A549 (cell line): ENCODE results near the gene TMEM218. TPM values are rescaled to one million over a fixed set of nuclear protein-coding genes. Genes with fewer than 3 reads are reported as not detected.
A peak's percentile ranks its signal among the peaks of the same experiment; 100 is the strongest.

Source experiments
- ATAC-seq, 2 experiments: fragments of 200-7000 bp in 1 of 2; fragments of >200 bp in 1 of 2; cut with Nextera tagmentation in 1 of 2; cut with Tn5 transposase in 1 of 2; 3 replicates each; pipeline versions ENCODE4 v1.8.0 to v1.9.1; 2018 to 2020; ENCODE audit warnings: mild to moderate bottlenecking in 1 of 2, moderate library complexity in 1 of 2
- CTCF ChIA-PET: fragments of 300-600 bp; sonication (Branson Sonifier 250); formaldehyde crosslinking; extraction: SDS; loops from one replicate; lab custom pipeline; 2021; ENCODE audit warnings: antibody characterized with exemption, inconsistent platforms; lab: Yijun Ruan, JAX
- POLR2A ChIA-PET: fragments of 350-600 bp; formaldehyde crosslinking; extraction: SDS; loops from one replicate; lab custom pipeline; 2021; ENCODE audit warnings: antibody characterized with exemption, inconsistent platforms; lab: Yijun Ruan, JAX
- DNase-seq, 2 experiments: peaks; one replicate each; pipeline versions ENCODE4 v3.0.0 to v3.0.0-alpha.2; 2011 to 2016; ENCODE audit warnings: low read depth in 1 of 2, low spot score in 1 of 2
- FAIRE-seq: peaks from 2 replicates; lab custom pipeline; 2011; peaks lifted over from hg19 to GRCh38; lab: Jason Lieb, UNC
- H3K27ac ChIP-seq, 2 experiments: fragments of >200 bp; sonication (Bioruptor Twin); formaldehyde crosslinking; 3 replicates each; pipeline ENCODE4 v1.5.1; 2016 to 2017
- H3K4me1 ChIP-seq: fragments of >200 bp; sonication (Bioruptor Twin); formaldehyde crosslinking; 3 replicates; pipeline ENCODE4 v1.6.1; 2016
- H3K4me2 ChIP-seq: fragments of >200 bp; sonication (Bioruptor Twin); formaldehyde crosslinking; 3 replicates; pipeline ENCODE4 v1.6.1; 2016
- H3K4me3 ChIP-seq: fragments of >200 bp; sonication (Bioruptor Twin); formaldehyde crosslinking; 3 replicates; pipeline ENCODE4 v1.5.1; 2016
- H3K9me3 ChIP-seq: fragments of >200 bp; sonication (Bioruptor Twin); formaldehyde crosslinking; 3 replicates; pipeline ENCODE4 v1.6.1; 2016
- CHD2 ChIP-seq: fragments of 150-350 bp; IDR thresholded peaks from 2 replicates; pipeline ENCODE4 v1.6.1; 2014; ENCODE audit warnings: low read length; ENCODE audit not compliant: partially characterized antibody
- EHF ChIP-seq: fragments of 250-450 bp; sonication (Bioruptor Pico); IDR thresholded peaks from 2 replicates; pipeline ENCODE4 v1.5.0; 2020; ENCODE audit warnings: mild to moderate bottlenecking
- EP300 ChIP-seq, 2 experiments: fragments of >200 bp; sonication (Bioruptor Twin); formaldehyde crosslinking; IDR thresholded peaks; 2 replicates in 1 of 2; 3 replicates in 1 of 2; pipeline ENCODE4 v1.6.1; 2016 to 2017
- ESRRA ChIP-seq: fragments of 150-350 bp; IDR thresholded peaks from 2 replicates; pipeline ENCODE4 v1.6.1; 2014; ENCODE audit warnings: mild to moderate bottlenecking, low read length, borderline replicate concordance
- FOSL2 ChIP-seq, 2 experiments: fragments of 450-650 bp in 1 of 2; fragments of >200 bp in 1 of 2; sonication (Bioruptor Twin) in 1 of 2; formaldehyde crosslinking; IDR thresholded peaks; 2 replicates each; pipeline versions ENCODE4 v1.5.0 to v1.6.1; 2016 to 2020; ENCODE audit warnings: mild to moderate bottlenecking in 1 of 2, moderate library complexity in 1 of 2
- FOXS1 ChIP-seq: fragments of 250-450 bp; sonication (Bioruptor Pico); IDR thresholded peaks from 2 replicates; pipeline ENCODE4 v1.5.0; 2020; ENCODE audit warnings: mild to moderate bottlenecking, moderate library complexity
- HDAC2 ChIP-seq: fragments of 200-600 bp; sonication (generic); IDR thresholded peaks from 2 replicates; pipeline ENCODE4 v1.6.1; 2016
- HOXB13 ChIP-seq: fragments of 250-450 bp; sonication (Bioruptor Pico); IDR thresholded peaks from 2 replicates; pipeline ENCODE4 v1.5.0; 2020; ENCODE audit warnings: low read depth, mild to moderate bottlenecking, moderate library complexity
- HOXB5 ChIP-seq: fragments of 250-450 bp; sonication (Bioruptor Pico); IDR thresholded peaks from 2 replicates; pipeline ENCODE4 v1.5.0; 2020; ENCODE audit warnings: mild to moderate bottlenecking, moderate library complexity
- KDM5A ChIP-seq: fragments of 200-600 bp; sonication (generic); IDR thresholded peaks from 2 replicates; pipeline ENCODE4 v1.6.1; 2016; ENCODE audit warnings: antibody characterized with exemption, mild to moderate bottlenecking
- MAFK ChIP-seq: fragments of 450-650 bp; IDR thresholded peaks from 2 replicates; pipeline ENCODE4 v1.6.1; 2014; ENCODE audit not compliant: partially characterized antibody
- NFE2L2 ChIP-seq: fragments of 150-350 bp; conservative IDR thresholded peaks from 2 replicates; pipeline ENCODE4 v1.6.1; 2014; ENCODE audit warnings: low read length
- NPAS2 ChIP-seq: fragments of 250-450 bp; sonication (Bioruptor Pico); IDR thresholded peaks from 2 replicates; pipeline ENCODE4 v1.8.0; 2022; ENCODE audit warnings: mild to moderate bottlenecking, moderate library complexity, borderline replicate concordance
- PBX3 ChIP-seq: IDR thresholded peaks from 2 replicates; pipeline ENCODE4 v1.6.1; 2012
- POLR2A ChIP-seq: IDR thresholded peaks from 2 replicates; pipeline ENCODE4 v1.6.1; 2012; ENCODE audit warnings: mild to moderate bottlenecking, low read length
- POLR2AphosphoS2 ChIP-seq: conservative IDR thresholded peaks from 2 replicates; pipeline ENCODE4 v1.6.1; 2012; ENCODE audit warnings: low read length, improper control_type of control experiment, inconsistent platforms
- RAD21 ChIP-seq, 2 experiments: fragments of >200 bp in 1 of 2; sonication (Bioruptor Twin) in 1 of 2; formaldehyde crosslinking in 1 of 2; IDR thresholded peaks in 1 of 2; conservative IDR thresholded peaks in 1 of 2; 2 replicates in 1 of 2; 3 replicates in 1 of 2; pipeline ENCODE4 v1.6.1; 2012 to 2018; ENCODE audit warnings: inconsistent platforms in 1 of 2
- RFX5 ChIP-seq: fragments of 450-650 bp; IDR thresholded peaks from 2 replicates; pipeline ENCODE4 v1.7.1; 2014; ENCODE audit warnings: antibody characterized with exemption, mild to moderate bottlenecking, moderate library complexity
- TP53 ChIP-seq: fragments of 250-450 bp; sonication (Bioruptor Pico); IDR thresholded peaks from 2 replicates; pipeline ENCODE4 v1.5.0; 2021; ENCODE audit warnings: mild to moderate bottlenecking, moderate library complexity
- ZC3H11A ChIP-seq: fragments of 450-650 bp; IDR thresholded peaks from 2 replicates; pipeline ENCODE4 v1.6.1; 2014; ENCODE audit warnings: antibody characterized with exemption, mild to moderate bottlenecking
- ZFP36 ChIP-seq: fragments of 450-650 bp; IDR thresholded peaks from 2 replicates; pipeline ENCODE4 v1.6.1; 2014; ENCODE audit warnings: borderline replicate concordance; ENCODE audit not compliant: partially characterized antibody
- WGBS: methylation state at CpG from one replicate; pipeline ENCODE4 v1.1.6; 2017; ENCODE audit errors: missing lambda C conversion rate; 5-methylcytosine and 5-hydroxymethylcytosine counted together
- polyA plus RNA-seq, 4 experiments: library from polyadenylated mRNA; depleted of rRNA in 3 of 4; stranded (reverse); fragments of >200 nt; fragmentation: RNase III in 1 of 4; extraction: RNeasy Plus Mini Kit Qiagen cat#74134 plus additional on column Dnase treatment in 1 of 4; gene quantifications; 2 replicates in 3 of 4; 3 replicates in 1 of 4; pipeline ENCODE4 v1.2.3, GENCODE V29; 2011 to 2017
- TF ChIP-seq, protein P1 (sequence below): fragments of 450-650 bp; IDR thresholded peaks from 2 replicates; pipeline ENCODE4 v1.6.1; 2014; ENCODE audit warnings: antibody characterized with exemption
- TF ChIP-seq, protein P2 (sequence below): fragments of 150-350 bp; IDR thresholded peaks from 2 replicates; pipeline ENCODE4 v1.6.1; 2014; ENCODE audit warnings: low read depth, mild to moderate bottlenecking, low read length
- TF ChIP-seq, protein P3 (sequence below): fragments of 200-600 bp; sonication (generic); IDR thresholded peaks from 2 replicates; pipeline ENCODE4 v1.6.1; 2016; ENCODE audit warnings: antibody characterized with exemption, mild to moderate bottlenecking, moderate library complexity
- TF ChIP-seq, protein P4 (sequence below): fragments of >200 bp; sonication (Bioruptor Twin); formaldehyde crosslinking; IDR thresholded peaks from 3 replicates; pipeline ENCODE4 v1.6.1; 2016
- TF ChIP-seq, protein P5 (sequence below): fragments of 250-450 bp; sonication (Bioruptor Pico); IDR thresholded peaks from 2 replicates; pipeline ENCODE4 v1.5.0; 2021; ENCODE audit warnings: mild to moderate bottlenecking, moderate library complexity, borderline replicate concordance

The TMEM218 gene
- polyA plus RNA-seq, 2 of the 4 experiments (the other 2 are of a cell fraction), result 29.1 to 34.6 TPM

- H3K9me3 ChIP-seq, result peaks cover 12% of the 10 kb centered on the region; the same call in 2 of the 3 replicates
- H3K4me1 ChIP-seq, result peaks cover 12% of the 10 kb centered on the region; the same call in 2 of the 3 replicates
- FAIRE-seq (no peak), DNase-seq (peak in 1 of 2 experiments; percentile 5), ATAC-seq (peak; percentile 21 to 46; a peak in 5 of 6 replicates)
- H3K27ac ChIP-seq, result peak overlapping the region; percentile 74 to 93
- 2% methylated on average over 9 of the region's 9 CpGs for WGBS
- TF ChIP-seq NPAS2 (CRISPR knock-in tag) (no peak), ZFP36 (no peak), ESRRA (no peak), CHD2 (no peak), KDM5A (no peak), HOXB5 (CRISPR knock-in tag) (no peak), RAD21 (conservative IDR thresholded peaks at IDR 0.05 in 1 of 2, IDR thresholded peaks at IDR 0.05 in 1 of 2) (no peak), HOXB13 (CRISPR knock-in tag) (no peak), ZC3H11A (no peak)
- TF ChIP-seq, protein P1, sequence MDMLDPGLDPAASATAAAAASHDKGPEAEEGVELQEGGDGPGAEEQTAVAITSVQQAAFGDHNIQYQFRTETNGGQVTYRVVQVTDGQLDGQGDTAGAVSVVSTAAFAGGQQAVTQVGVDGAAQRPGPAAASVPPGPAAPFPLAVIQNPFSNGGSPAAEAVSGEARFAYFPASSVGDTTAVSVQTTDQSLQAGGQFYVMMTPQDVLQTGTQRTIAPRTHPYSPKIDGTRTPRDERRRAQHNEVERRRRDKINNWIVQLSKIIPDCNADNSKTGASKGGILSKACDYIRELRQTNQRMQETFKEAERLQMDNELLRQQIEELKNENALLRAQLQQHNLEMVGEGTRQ, result no peak
- CTCF ChIA-PET, result interaction anchor here (3.4 kb wide), 1 partner anchor 13 kb away, joined by 19 read pairs; no protein-coding TSS in a partner anchor
- peak overlapping the region; percentile 63 for H3K4me3 ChIP-seq
- POLR2A ChIA-PET, result interaction anchor here (1.1 kb wide), 1 partner anchor 15 kb away, joined by 3 read pairs; no protein-coding TSS in a partner anchor
- peak overlapping the region; percentile 71 for H3K4me2 ChIP-seq
Observed at GRCh38 chr11:125111001-125111342, 454 bp downstream of the TMEM218 start.

DNA sequence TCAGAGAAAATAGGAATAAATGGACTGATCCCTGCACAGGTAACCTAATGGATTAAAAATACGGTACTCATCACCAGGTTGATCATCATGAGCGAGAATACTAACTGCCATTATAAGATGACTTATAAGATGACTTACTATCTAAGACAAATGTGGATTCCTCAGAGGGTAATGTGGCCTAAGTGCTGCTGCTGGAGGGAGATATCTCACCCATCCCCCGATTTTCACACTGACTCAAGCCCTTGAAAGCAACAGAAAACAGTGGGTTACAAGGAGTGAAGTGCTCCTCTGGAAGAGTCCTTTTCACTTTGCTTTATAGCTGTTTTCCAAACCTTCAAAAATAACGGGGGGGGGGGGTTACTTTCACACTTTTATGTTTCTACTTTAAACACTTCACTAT lies 920 bp downstream of the TMEM218 start:
- ATAC-seq (no peak), FAIRE-seq (no peak), DNase-seq (no peak)
- H3K4me3 ChIP-seq, result peak overlapping the region; percentile 63
- WGBS, result 55% methylated on average over 4 of the region's 4 CpGs
- H3K4me1 ChIP-seq, result peaks cover 12% of the 10 kb centered on the region; the same call in 2 of the 3 replicates
- POLR2A ChIA-PET, result no interaction called here
- peak overlapping the region; percentile 74 to 93; a peak in 4 of 6 replicates for H3K27ac ChIP-seq
- H3K4me2 ChIP-seq, result peak overlapping the region; percentile 71
- H3K9me3 ChIP-seq, result peaks cover 12% of the 10 kb centered on the region; the same call in 2 of the 3 replicates
- CTCF ChIA-PET, result interaction anchor here (3.4 kb wide), 1 partner anchor 14 kb away, joined by 19 read pairs; no protein-coding TSS in a partner anchor
- TF ChIP-seq EP300 (IDR thresholded peaks at IDR 0.05) (no peak), POLR2AphosphoS2 (no peak), CHD2 (no peak), FOXS1 (CRISPR knock-in tag) (no peak), KDM5A (no peak), EHF (CRISPR knock-in tag) (no peak), TP53 (CRISPR knock-in tag) (no peak), MAFK (no peak), PBX3 (no peak), FOSL2 (IDR thresholded peaks at IDR 0.05) (no peak), FOSL2 (CRISPR knock-in tag; IDR thresholded peaks at IDR 0.05) (no peak), NFE2L2 (no peak), POLR2A (no peak), RFX5 (no peak), HDAC2 (no peak)
- TF ChIP-seq, protein P2, sequence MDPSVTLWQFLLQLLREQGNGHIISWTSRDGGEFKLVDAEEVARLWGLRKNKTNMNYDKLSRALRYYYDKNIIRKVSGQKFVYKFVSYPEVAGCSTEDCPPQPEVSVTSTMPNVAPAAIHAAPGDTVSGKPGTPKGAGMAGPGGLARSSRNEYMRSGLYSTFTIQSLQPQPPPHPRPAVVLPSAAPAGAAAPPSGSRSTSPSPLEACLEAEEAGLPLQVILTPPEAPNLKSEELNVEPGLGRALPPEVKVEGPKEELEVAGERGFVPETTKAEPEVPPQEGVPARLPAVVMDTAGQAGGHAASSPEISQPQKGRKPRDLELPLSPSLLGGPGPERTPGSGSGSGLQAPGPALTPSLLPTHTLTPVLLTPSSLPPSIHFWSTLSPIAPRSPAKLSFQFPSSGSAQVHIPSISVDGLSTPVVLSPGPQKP, result no peak
- TF ChIP-seq, protein P3, sequence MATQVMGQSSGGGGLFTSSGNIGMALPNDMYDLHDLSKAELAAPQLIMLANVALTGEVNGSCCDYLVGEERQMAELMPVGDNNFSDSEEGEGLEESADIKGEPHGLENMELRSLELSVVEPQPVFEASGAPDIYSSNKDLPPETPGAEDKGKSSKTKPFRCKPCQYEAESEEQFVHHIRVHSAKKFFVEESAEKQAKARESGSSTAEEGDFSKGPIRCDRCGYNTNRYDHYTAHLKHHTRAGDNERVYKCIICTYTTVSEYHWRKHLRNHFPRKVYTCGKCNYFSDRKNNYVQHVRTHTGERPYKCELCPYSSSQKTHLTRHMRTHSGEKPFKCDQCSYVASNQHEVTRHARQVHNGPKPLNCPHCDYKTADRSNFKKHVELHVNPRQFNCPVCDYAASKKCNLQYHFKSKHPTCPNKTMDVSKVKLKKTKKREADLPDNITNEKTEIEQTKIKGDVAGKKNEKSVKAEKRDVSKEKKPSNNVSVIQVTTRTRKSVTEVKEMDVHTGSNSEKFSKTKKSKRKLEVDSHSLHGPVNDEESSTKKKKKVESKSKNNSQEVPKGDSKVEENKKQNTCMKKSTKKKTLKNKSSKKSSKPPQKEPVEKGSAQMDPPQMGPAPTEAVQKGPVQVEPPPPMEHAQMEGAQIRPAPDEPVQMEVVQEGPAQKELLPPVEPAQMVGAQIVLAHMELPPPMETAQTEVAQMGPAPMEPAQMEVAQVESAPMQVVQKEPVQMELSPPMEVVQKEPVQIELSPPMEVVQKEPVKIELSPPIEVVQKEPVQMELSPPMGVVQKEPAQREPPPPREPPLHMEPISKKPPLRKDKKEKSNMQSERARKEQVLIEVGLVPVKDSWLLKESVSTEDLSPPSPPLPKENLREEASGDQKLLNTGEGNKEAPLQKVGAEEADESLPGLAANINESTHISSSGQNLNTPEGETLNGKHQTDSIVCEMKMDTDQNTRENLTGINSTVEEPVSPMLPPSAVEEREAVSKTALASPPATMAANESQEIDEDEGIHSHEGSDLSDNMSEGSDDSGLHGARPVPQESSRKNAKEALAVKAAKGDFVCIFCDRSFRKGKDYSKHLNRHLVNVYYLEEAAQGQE, result no peak
- TF ChIP-seq, protein P4, sequence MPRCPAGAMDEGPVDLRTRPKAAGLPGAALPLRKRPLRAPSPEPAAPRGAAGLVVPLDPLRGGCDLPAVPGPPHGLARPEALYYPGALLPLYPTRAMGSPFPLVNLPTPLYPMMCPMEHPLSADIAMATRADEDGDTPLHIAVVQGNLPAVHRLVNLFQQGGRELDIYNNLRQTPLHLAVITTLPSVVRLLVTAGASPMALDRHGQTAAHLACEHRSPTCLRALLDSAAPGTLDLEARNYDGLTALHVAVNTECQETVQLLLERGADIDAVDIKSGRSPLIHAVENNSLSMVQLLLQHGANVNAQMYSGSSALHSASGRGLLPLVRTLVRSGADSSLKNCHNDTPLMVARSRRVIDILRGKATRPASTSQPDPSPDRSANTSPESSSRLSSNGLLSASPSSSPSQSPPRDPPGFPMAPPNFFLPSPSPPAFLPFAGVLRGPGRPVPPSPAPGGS, result no peak
- TF ChIP-seq, protein P5, sequence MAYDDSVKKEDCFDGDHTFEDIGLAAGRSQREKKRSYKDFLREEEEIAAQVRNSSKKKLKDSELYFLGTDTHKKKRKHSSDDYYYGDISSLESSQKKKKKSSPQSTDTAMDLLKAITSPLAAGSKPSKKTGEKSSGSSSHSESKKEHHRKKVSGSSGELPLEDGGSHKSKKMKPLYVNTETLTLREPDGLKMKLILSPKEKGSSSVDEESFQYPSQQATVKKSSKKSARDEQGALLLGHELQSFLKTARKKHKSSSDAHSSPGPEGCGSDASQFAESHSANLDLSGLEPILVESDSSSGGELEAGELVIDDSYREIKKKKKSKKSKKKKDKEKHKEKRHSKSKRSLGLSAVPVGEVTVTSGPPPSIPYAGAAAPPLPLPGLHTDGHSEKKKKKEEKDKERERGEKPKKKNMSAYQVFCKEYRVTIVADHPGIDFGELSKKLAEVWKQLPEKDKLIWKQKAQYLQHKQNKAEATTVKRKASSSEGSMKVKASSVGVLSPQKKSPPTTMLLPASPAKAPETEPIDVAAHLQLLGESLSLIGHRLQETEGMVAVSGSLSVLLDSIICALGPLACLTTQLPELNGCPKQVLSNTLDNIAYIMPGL (CRISPR knock-in tag), result no peak
